ENCODE data around the gene SEM1.
A peak's percentile ranks its signal among the peaks of the same experiment; 100 is the strongest.
"Not testable (repeated sequence)": the region's sequence is repeated elsewhere in the genome, so short reads cannot be mapped to it uniquely, and the experiment has no call there.

Gene SEM1

DNA sequence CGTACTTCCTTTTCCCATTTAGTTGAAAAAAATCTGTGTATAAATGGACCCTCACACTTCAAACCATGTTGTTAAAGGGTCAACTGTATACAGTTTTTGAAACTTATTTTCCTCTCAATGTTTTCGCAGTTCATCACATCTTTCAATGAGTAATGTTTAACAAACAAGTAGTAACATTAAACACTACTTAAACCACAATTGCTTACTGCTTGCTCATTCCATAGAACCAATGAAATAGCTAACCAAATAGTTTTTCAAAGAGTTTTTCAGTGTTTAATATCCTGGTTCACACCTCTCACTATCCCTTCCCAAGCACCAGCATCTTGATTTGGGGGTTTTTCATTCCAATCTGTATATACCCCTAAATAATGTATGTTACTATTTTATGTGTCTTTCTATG, 9.1 kb downstream of the SEM1 start:
- FAIRE-seq: no peak

DNA sequence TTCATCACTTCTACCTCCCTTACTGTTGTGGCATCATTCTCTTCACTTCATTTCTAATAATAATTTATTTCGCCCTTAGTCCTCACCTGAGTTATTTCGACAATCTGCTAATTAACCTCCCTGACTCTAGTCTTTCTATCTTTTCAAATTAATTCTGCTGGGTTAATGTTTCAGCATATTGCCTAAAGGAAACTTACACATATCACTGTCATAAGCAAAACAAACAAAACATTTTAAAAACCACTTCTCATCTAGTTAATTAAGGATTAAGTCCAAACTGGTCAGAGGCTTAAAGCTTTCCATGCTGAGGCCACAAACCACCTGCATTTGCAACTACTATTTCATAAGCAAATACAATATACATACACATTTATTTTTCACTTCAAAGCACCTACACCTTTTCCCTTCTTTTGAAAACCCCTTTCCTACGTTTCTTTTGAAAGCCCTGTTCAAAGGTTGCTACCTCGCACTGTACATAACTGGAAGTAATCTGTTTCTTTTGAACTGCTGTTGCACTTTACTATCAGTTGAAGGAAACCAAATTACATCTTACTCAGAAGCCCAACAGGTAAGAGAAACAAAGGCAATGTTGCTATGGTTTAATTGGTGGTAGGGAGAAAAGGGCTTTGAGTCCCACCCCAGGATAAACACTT, 10.3 kb downstream of the SEM1 start:
- no peak for FAIRE-seq

DNA sequence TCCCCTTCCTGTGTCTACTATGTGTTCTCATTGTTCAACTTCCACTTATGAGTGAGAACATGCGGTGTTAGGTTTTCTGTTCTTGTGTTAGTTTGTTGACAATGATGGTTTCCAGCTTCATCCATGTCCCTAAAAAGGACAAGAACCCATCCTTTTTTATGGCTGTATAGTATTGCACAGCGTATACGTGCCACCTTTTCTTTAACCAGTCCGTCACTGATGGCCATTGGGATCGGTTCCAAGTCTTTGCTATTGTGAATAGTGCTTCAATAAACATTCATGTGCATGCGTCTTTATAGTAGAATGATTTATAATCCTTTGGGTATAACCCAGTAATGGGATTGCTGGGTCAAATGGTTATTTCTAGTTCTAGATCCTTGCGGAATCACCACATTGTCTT, 11.2 kb downstream of the SEM1 start:
- not testable (repeated sequence) for FAIRE-seq

DNA sequence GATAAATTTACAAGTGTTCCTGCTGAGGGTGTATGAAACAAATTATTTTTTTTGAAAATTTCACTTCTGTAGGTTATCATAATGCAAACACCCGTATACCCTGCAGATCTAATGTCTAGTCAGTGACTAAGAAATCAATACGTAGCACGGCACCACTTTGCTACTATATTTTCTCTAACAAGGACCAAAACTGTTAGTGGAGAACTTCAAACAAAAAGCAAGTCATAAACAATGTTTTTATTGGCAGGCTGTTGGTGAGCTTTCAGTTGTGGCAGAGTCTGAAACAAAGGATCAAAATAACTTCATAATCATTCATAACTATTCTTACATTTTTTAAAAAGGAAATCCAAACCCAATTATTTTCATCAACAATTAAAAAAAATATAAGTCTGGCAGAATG, 11.8 kb downstream of the SEM1 start:
- FAIRE-seq: no peak

DNA sequence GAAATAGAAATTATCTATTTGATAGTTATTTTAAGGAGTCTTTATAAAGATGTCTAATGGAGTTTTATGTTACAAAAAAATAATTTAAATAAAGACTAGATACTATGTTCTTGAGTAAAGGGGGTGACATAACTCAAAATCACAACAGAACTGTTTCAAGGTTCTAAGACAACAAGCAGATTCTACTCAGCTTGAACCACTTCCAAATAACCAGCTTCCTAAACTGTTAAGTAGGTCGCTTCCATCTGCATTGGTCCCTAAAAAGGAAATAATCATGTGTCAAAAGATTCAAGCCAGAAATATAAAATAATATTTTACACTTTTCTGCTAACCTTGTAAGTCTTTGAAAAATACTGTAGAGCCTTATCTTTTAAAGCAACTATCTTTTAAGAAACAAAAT, 14.1 kb downstream of the SEM1 start:
- no peak for FAIRE-seq

DNA sequence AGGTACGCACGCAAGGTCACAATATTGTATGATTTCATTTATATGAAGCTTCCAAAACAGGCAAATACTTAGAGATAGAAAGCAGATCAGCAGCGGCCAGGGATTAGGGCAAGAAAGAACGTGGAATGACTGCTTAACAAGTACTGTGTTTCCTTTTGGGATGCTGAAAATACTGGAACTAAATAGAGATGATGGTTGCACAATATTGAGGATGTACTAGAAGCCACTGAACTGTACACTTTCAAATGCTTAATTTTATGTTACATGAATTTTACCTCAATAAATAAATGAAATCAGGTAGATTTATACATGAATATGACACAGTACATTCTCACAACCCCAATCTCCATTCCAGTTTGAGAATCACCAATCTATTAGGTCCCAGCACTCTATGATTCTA, 15.6 kb downstream of the SEM1 start:
- FAIRE-seq: no peak

DNA sequence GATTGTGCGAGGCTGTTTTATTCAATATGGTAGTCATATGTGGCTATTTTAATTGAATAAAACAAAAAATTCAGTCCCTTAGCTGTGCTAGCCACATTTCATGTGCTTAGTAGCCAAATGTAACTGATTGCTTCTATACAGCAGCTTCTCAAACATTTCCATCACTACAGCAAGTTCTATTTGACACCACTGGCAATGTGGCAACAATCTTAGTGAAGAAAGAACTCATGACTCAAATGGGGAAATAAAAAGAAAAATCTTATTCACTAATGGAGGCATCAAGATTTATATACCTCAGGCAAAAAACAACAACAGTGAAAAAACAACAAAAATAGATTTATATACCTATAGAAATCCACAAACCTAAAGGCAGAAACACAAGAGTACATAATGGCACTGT, 17.9 kb downstream of the SEM1 start:
- FAIRE-seq: no peak

DNA sequence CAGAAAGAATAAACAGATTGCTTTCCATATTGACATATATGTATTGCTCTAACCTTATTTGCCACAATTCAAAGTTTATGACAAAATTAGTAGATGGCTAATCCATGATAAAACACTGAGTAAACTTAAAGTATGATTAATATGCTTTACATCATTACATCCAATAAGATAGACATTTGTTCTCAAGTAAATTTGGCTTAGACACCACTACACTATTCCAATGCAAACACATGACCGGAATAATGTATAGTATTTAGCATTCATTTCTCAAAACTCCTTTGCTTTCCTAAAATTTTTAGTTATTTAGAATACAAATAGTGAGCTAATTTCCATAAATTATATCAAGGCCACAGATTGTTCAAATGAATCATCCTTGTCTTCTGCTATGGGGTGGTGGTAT, 20.2 kb downstream of the SEM1 start:
- no peak for FAIRE-seq

DNA sequence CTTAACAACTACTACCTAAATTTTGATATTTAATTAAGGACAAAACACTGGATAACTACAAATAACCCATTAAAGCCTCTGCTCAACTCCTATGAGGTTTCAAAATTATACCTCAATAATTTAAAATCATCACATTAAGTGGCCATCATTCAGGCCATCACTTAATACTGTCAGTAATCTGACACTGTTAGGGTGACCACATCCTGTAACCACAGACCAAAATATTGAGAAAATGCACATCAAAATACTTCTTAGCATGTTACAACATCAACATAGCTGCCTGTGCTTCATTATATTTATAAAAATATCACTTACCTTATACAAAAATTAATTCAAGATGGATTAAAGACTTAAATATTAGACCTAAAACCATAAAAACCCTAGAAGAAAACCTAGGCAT, 23.3 kb downstream of the SEM1 start:
- no peak for FAIRE-seq

DNA sequence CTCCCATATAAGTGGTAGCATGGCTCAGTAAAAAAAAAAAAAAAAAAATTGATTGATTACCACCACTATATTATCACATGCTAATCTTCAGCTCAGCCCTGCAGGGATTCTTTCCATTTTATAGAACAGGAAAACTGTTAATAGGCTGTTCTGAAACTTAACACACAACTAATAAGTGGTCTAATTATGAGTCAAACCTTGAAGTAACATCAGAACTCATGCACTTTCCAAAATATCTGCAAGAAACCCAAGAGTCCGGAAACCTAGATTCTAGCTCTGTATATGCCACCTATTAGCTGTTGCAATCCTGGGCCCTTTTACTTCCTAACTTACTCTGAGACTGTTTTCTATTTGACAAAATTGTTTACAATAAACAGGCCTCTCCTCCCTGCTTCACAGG, 23.9 kb downstream of the SEM1 start:
- FAIRE-seq: no peak

DNA sequence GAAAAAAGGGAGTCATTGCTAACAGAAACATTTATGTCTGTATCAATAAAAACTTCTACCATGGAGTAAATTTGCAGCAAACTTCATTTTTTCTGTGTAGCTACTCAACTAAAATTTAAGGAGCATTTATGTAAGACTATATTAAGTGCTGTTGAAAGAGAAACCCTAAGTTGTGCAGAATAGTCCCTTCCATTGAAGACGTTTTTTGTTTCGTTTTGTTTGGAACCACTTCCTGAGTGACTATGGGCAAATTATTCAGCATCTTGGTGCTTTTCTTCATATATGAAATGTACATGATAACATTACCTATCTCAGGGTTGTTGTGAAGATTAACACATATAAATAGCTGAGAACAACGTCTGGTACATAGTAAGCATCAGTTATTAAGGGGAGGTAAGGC, 24.3 kb downstream of the SEM1 start:
- no peak for FAIRE-seq

DNA sequence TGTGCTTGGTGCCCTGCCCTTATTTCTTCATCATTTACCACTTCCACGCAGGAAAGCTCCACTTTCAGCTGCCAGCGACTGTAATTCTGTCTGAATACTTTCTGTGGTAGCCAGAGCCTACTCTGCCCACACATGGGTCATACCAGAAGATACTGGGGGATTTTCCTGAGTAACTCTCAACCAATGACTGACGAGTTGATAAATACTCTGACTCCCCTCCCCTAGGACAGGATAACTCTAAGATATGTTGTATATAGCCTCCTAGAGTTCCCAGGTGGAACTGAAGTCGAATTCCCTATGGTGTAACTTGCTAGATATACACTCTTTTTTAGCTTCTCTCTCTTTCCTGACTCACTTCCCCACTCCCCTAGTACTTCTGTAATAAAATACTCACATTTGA, 29.8 kb downstream of the SEM1 start:
- FAIRE-seq: no peak

DNA sequence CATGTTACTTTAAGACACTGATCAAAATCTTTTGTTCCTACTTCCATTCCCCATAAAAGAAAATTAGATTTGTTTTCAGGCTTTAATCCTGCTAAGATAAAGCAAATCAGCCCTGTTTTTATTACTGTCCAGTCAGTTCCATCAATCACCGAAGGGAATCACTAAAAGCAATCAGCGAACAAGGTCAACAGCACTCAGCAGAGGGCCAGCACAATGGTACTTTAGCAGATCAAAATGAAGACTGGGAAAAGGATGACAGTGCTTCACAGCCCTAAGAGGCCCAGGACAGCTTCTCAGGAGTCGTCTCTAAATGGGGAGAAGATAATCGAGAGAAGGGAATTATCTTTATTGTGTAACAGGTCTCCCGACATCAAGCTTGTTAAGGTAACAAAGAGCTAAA, 32.7 kb downstream of the SEM1 start:
- FAIRE-seq: no peak

DNA sequence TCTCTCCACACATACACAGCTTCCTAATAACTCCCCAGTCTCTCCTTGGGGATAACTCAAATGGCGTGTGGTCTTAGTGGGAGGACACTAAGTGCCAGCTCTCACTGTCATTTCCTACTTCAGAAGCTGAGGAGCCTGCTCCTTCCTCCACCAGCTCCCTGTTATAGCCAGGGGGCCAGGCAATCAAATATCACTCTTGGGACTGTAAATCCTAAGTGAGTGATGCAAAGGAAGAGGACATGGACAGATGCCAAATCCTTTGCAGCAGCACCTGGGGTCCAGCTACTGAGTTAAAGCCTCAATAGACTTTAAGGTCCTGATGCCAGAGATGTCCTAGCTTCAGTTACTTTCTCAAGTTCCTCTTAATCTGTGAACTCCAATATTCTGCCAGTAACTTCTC, 34.1 kb downstream of the SEM1 start:
- FAIRE-seq: no peak

DNA sequence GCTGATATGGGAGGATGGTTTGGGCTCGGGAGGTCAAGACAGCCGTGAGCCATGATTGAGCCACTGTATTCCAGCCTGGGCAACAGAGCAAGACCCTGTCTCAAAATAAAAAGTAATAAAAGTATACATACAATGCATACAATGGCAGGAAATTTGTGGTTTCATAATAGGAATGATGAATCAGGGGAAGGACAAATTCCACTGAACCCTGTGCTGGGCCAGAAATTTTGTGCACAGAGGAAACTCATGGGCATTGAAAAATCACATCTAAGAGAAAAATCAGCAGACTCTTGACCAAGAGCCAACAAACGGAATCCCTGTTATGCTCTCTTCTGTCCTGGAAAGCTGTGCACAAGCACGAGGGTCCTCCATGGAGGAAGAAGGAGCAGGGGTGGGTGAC, 35.1 kb downstream of the SEM1 start:
- FAIRE-seq: no peak

DNA sequence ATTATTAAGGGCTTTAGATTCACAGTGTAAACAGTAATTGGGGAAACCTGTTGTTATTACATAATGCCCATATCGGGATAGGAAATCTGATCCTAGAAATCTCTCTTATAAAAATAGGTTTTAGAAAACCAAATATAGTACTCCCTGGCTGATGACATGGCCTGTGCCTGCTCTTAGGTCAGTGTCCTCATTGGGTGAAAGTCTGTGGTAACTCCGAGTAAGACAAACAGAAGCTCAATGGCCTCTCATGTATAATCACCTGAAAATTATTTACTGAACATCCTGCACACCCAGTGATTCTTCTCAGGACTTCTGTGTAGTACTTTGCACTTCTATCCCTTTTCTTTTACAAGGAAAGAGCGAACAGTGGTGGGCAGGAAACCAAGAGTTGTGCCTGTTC, 37.8 kb downstream of the SEM1 start:
- no peak for FAIRE-seq

DNA sequence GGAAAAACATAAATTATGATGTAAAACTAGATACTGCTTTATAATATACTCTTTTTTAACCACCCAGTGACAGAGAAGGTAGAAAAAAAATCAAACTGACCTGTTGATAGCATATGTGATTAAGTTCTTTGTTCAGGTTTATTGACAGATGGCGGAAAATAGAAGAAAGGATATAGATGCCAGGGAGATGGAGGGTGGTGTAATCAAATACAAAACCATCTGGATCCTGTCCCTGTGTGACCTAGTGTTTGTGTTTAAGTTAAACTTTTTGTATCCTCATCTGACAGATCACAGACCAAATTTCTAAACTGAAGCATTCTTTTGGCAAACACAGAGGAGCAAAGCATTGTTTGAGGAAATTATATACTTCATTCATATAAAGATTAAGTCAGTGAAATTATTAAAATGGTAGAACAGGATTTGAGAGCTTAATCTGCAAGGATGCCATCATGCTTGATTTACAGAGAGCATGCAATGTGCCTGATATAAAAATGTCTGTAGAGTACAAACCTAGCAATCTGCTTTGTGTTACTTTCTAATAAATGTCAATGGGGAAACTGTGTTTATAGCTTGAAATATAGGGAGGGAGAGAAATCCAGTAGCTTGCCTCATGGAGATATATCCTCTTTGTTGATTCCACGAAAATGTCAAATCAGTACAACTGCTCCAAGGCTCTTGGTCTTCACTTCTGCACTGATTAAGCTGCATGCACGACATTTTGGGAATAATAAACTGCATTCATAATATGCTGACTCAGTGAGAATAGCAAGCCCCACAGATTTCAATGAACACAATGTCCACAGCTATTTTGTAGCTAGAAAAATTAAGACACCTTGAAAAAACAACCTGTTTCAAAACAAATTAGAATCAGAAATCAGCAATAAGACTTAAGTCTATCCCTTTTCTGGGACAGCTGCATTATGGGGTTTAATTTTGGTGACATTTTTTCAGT, 39.0 kb downstream of the SEM1 start:
- no peak for FAIRE-seq

DNA sequence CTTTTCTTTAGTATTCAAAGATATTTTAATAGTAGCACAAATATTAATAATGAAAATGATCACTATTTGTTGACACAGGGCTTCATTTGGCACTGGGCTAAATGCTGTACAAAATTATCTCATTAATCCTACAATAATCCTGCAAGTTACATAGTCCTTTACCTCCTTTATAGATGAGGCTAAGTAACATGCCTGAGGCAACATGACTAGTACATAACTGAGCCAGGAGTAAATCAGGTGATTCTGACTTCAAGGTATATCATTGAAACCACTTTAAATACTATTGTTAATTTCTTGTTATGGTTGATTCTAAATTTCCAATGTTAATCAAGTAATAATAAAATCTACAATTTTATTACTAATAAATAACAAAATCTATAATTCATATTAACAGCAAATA, 39.8 kb downstream of the SEM1 start:
- peak; percentile 55 for FAIRE-seq

DNA sequence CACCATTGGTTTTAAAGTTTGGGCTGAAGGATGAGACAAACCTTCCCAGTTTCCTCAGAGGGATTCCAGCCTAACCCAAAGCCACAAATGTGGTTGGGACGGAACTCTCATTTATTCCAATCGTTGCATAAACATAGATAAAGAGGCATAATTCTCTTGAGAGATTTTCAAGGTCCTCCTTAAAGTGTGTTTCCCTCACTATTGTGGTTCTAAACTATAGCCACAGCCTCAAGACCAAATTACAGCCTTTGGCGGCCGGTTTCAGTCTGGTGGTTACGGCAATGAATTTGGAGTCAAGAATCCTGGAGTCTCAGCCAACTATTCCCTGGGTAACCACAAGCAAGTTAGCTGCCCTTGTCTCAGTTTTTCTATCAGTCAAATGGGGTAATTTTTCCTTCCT, 42.6 kb downstream of the SEM1 start:
- no peak for FAIRE-seq

DNA sequence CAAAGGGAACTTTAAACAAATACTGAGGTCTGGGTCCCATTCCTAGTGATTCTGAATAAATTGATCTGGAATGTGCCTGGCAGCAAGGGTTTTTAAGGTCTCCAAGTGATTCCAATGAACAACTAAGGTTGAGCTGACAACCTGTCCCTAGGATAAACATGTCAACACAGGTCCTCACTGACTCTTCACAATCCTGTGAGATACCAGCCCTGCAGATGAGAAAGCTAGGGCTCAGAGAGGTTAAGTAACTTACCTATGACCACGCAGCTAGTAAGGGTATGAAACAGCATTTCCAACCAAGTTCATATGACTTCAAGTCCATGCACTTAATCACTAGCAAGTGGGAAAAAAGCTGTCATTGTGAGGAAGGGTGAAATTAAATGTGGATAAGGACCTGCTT, 44.0 kb downstream of the SEM1 start:
- no peak for FAIRE-seq

DNA sequence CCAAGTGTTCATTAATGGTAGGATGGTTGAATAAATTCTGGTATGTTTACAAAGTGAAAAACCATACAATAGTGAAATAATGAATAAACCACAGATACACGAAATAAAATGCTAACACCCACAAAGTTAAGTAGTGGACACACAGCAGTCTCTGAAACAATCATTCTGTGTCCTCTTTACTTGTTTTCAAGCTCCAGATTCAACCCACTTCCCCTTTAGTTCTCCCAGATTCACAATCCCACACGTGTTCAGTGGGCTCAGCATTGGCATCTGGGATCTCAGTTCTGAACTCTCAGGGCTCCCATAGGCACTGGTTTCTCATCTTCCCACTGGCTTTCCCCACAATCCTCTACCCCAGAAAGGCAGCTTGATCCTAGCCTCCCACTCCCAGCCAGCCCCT, 44.9 kb downstream of the SEM1 start:
- no peak for FAIRE-seq

DNA sequence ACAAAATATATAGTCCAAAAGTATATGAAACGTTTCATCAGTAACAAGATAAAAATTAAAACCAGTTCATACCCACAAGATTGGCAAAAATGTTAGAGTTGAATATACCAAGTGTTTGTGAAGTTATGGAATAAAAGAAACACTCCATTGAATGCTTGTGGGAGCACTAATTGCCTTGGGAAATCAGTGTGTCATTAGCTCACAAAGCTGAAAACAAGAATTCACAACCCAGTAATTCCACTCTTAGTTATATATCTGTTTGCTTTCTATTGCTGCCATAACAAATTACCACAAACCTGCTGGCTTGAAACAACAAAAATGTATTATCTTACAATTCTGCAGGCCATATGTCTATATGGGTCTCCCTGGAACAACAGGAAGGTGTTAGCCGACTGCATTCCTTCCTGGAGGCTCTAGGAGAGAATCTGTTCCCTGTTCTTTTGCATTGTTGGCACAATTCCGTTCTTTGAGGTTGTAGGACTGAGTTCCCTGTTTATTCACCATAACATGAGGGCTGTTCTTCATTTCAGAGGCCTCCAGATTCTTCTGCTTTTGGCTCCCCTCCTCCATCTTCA, 45.7 kb downstream of the SEM1 start:
- no peak for FAIRE-seq

DNA sequence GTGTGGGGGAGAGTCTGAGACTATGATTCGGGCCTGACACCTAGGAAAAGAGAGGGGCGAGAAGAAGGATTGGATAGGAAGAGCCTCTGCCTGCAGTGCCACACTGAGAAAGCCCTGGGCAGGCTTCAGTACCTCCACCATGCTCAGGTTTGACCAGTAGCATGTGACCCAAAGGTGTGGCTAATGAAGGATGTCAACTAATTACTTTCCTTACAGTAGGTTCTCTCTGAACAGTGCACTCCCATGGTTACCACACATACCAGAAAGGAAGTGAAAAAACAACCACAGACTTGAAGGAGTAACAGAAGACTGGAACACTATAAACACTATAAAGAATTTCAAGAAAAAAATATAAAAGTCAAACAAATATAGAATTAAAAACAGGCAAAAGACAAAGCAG, 46.2 kb downstream of the SEM1 start:
- no peak for FAIRE-seq

DNA sequence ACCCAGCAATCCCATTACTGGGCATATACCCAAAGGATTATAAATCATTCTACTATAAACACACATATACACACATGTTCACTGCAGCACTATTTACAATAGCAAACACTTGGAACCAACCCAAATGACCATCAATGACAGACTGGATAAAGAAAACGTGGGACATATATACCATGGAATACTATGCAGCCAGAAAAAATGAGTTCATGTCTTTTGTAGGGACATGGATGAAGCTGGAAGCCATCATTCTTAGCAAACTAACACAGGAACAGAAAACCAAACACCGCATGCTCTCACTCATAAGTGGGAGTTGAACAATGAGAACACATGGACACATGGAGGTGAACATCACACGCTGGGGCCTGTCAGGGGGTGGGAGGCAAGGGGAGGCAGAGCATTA, 47.5 kb downstream of the SEM1 start:
- FAIRE-seq: not testable (repeated sequence)
